ENCODE data around the gene LENG8. TPM values are rescaled to one million over a fixed set of nuclear protein-coding genes. Genes with fewer than 3 reads are reported as not detected.

LENG8 gene
- total and polyA plus RNA-seq, 4 donors = 6.9 to 46.7 (median 18.7) TPM

DNA sequence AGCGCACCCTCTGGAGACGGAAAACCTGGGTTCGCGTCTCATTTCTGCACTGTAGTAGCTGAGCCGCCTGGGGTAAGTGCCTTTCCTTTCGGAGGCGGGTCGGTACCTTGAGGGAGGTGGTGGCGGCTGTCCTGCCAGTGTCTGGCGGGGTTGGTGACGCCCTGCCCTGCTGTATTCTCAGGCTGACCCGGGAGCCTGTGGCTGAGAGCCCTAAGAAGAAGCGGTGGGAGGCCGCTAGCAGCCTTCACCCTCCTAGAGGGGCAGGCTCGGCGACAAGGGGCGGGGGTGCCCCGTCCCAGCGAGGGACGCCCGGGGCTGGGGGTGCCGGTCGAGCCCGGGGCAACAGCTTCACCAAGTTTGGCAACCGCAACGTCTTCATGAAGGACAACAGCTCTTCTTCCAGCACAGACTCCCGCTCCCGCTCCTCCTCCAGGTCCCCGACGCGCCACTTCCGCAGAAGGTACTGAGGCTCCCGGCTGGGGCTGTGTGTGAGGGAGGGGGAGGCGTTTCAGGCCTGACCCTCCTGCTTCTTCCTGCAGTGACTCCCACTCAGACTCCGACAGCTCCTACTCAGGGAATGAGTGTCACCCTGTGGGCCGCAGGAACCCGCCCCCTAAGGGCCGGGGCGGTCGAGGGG is 6.9 kb downstream of the LENG8 start:
- H3K27ac ChIP-seq (ENCODE audit: low read depth in 1 of 2, low read length in 2 of 2) = no peak overlapping the region
- WGBS = 95% methylated on average over 40 of the region's 40 CpGs
- no peak for DNase-seq (ENCODE audit: low spot score)
- H3K9me3 ChIP-seq (ENCODE audit: control insufficient read depth in 4 of 4, low read length in 3 of 4) = no peaks in the 10 kb centered on the region
- no peak overlapping the region for H3K4me3 ChIP-seq (ENCODE audit: low read depth in 1 of 3, low read length in 3 of 3)
- TF ChIP-seq HNF4G (IDR thresholded peaks at IDR 0.05) = no peak
- TF ChIP-seq ZBTB33 (IDR thresholded peaks at IDR 0.05) = no peak
- TF ChIP-seq, protein P1, sequence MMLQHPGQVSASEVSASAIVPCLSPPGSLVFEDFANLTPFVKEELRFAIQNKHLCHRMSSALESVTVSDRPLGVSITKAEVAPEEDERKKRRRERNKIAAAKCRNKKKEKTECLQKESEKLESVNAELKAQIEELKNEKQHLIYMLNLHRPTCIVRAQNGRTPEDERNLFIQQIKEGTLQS (IDR thresholded peaks at IDR 0.05) = no peak
- peaks cover 58 to 89% (median 69%) of the 10 kb centered on the region in 4 donors for H3K36me3 ChIP-seq (ENCODE audit: control insufficient read depth in 4 of 4, insufficient read depth in 3 of 4, low read depth in 1 of 4, low read length in 3 of 4)
- H3K4me1 ChIP-seq (ENCODE audit: control insufficient read depth in 4 of 4, insufficient read depth in 4 of 4, low read length in 3 of 4) = peaks cover 0 to 7% (median 6%) of the 10 kb centered on the region in 4 donors
- no peaks in the 10 kb centered on the region for H3K27me3 ChIP-seq (ENCODE audit: control insufficient read depth in 4 of 4, insufficient read depth in 4 of 4, low read length in 3 of 4)
- H3K9ac ChIP-seq (ENCODE audit: low read depth in 1 of 2, low read length in 2 of 2) = no peak overlapping the region

GRCh38 chr19:54456423-54457373 is 7.7 kb downstream of the LENG8 start:
- Histone ChIP-seq H3K9ac (ENCODE audit: low read depth in 1 of 2, low read length in 2 of 2) (no peak overlapping the region), H3K36me3 (ENCODE audit: control insufficient read depth in 4 of 4, insufficient read depth in 3 of 4, low read depth in 1 of 4, low read length in 3 of 4) (peaks cover 62 to 94% (median 71%) of the 10 kb centered on the region in 4 donors), H3K4me1 (ENCODE audit: control insufficient read depth in 4 of 4, insufficient read depth in 4 of 4, low read length in 3 of 4) (no peaks in the 10 kb centered on the region), H3K9me3 (ENCODE audit: control insufficient read depth in 4 of 4, low read length in 3 of 4) (no peaks in the 10 kb centered on the region), H3K27me3 (ENCODE audit: control insufficient read depth in 4 of 4, insufficient read depth in 4 of 4, low read length in 3 of 4) (no peaks in the 10 kb centered on the region), H3K27ac (ENCODE audit: low read depth in 1 of 2, low read length in 2 of 2) (no peak overlapping the region), H3K4me3 (ENCODE audit: low read depth in 1 of 3, low read length in 3 of 3) (no peak overlapping the region)
- no peak for DNase-seq (ENCODE audit: low spot score)
- 96% methylated on average over 51 of the region's 51 CpGs for WGBS
- TF ChIP-seq SP1 (IDR thresholded peaks at IDR 0.05) = no peak
- no peak for TF ChIP-seq JUND (IDR thresholded peaks at IDR 0.05)
- no peak for TF ChIP-seq RXRA (IDR thresholded peaks at IDR 0.05)

- no peaks in the 10 kb centered on the region for H3K27me3 ChIP-seq (ENCODE audit: control insufficient read depth in 4 of 4, insufficient read depth in 4 of 4, low read length in 3 of 4)
Measured at GRCh38 chr19:54457773-54458647, 9.0 kb downstream of the LENG8 start.

More at GRCh38 chr19:54457773-54458647, 9.0 kb downstream of the LENG8 start:
- TF ChIP-seq, protein P2, sequence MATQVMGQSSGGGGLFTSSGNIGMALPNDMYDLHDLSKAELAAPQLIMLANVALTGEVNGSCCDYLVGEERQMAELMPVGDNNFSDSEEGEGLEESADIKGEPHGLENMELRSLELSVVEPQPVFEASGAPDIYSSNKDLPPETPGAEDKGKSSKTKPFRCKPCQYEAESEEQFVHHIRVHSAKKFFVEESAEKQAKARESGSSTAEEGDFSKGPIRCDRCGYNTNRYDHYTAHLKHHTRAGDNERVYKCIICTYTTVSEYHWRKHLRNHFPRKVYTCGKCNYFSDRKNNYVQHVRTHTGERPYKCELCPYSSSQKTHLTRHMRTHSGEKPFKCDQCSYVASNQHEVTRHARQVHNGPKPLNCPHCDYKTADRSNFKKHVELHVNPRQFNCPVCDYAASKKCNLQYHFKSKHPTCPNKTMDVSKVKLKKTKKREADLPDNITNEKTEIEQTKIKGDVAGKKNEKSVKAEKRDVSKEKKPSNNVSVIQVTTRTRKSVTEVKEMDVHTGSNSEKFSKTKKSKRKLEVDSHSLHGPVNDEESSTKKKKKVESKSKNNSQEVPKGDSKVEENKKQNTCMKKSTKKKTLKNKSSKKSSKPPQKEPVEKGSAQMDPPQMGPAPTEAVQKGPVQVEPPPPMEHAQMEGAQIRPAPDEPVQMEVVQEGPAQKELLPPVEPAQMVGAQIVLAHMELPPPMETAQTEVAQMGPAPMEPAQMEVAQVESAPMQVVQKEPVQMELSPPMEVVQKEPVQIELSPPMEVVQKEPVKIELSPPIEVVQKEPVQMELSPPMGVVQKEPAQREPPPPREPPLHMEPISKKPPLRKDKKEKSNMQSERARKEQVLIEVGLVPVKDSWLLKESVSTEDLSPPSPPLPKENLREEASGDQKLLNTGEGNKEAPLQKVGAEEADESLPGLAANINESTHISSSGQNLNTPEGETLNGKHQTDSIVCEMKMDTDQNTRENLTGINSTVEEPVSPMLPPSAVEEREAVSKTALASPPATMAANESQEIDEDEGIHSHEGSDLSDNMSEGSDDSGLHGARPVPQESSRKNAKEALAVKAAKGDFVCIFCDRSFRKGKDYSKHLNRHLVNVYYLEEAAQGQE (IDR thresholded peaks at IDR 0.05) = no peak
- no peak for TF ChIP-seq FOXA1 (IDR thresholded peaks at IDR 0.05)
- TF ChIP-seq GABPA (IDR thresholded peaks at IDR 0.05 in 1 of 2, conservative IDR thresholded peaks at IDR 0.05 in 1 of 2) = no peak
- TF ChIP-seq SP1 (IDR thresholded peaks at IDR 0.05) = no peak
- TF ChIP-seq TAF1 (conservative IDR thresholded peaks at IDR 0.05) = no peak
- TF ChIP-seq, protein P3, sequence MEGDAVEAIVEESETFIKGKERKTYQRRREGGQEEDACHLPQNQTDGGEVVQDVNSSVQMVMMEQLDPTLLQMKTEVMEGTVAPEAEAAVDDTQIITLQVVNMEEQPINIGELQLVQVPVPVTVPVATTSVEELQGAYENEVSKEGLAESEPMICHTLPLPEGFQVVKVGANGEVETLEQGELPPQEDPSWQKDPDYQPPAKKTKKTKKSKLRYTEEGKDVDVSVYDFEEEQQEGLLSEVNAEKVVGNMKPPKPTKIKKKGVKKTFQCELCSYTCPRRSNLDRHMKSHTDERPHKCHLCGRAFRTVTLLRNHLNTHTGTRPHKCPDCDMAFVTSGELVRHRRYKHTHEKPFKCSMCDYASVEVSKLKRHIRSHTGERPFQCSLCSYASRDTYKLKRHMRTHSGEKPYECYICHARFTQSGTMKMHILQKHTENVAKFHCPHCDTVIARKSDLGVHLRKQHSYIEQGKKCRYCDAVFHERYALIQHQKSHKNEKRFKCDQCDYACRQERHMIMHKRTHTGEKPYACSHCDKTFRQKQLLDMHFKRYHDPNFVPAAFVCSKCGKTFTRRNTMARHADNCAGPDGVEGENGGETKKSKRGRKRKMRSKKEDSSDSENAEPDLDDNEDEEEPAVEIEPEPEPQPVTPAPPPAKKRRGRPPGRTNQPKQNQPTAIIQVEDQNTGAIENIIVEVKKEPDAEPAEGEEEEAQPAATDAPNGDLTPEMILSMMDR (IDR thresholded peaks at IDR 0.05; ENCODE audit: low read depth, low read length, missing input control) = no peak
- TF ChIP-seq RAD21 (IDR thresholded peaks at IDR 0.05) = no peak
- WGBS = 95% methylated on average over 42 of the region's 42 CpGs
- no peak for DNase-seq (ENCODE audit: low spot score)
- Histone ChIP-seq H3K9me3 (ENCODE audit: control insufficient read depth in 4 of 4, low read length in 3 of 4) (no peaks in the 10 kb centered on the region), H3K27ac (ENCODE audit: low read depth in 1 of 2, low read length in 2 of 2) (no peak overlapping the region), H3K4me3 (ENCODE audit: low read depth in 1 of 3, low read length in 3 of 3) (no peak overlapping the region), H3K36me3 (ENCODE audit: control insufficient read depth in 4 of 4, insufficient read depth in 3 of 4, low read depth in 1 of 4, low read length in 3 of 4) (peaks cover 54 to 85% (median 64%) of the 10 kb centered on the region in 4 donors), H3K9ac (ENCODE audit: low read depth in 1 of 2, low read length in 2 of 2) (no peak overlapping the region), H3K4me1 (ENCODE audit: control insufficient read depth in 4 of 4, insufficient read depth in 4 of 4, low read length in 3 of 4) (peaks cover 3 to 10% (median 6%) of the 10 kb centered on the region in 4 donors)
